ENCODE measurements around the gene ATRNL1.

GRCh38 chr10:115909962-115910731 is 817.0 kb downstream of the ATRNL1 start:
- no peak for TF ChIP-seq CTCF (IDR thresholded peaks at IDR 0.05)
- no peak for TF ChIP-seq POLR2A (IDR thresholded peaks at IDR 0.05)

Data from Peyer's patch (tissue), 4 donors.